HepG2 (cell line): ENCODE measurements around the gene ELMOD3. TPM values are rescaled to one million over a fixed set of nuclear protein-coding genes. Genes with fewer than 3 reads are reported as not detected.
"Not testable (repeated sequence)": the region's sequence is repeated elsewhere in the genome, so short reads cannot be mapped to it uniquely, and the experiment has no call there.

Experiments used
- ATAC-seq: fragments of 200-7000 bp; cut with Tn5 transposase; 3 replicates; pipeline ENCODE4 v1.9.1; 2020; ENCODE audit warnings: mild to moderate bottlenecking, moderate library complexity
- BruUV-seq: library from RNA; stranded (reverse); fragments of 400-500 nt; replicated peaks from 2 replicates; lab custom pipeline; 2021; lab: Mats Ljungman, UMichigan
- CTCF ChIA-PET: fragments of 300-600 bp; formaldehyde crosslinking; extraction: SDS; loops from one replicate; lab custom pipeline; 2021; ENCODE audit warnings: low total read pairs, inconsistent platforms, low intra/inter-chr PET ratio; lab: Yijun Ruan, JAX
- POLR2A ChIA-PET: fragments of 350-600 bp; sonication (Branson Sonifier 250); formaldehyde crosslinking; loops from one replicate; lab custom pipeline; 2020; ENCODE audit warnings: antibody characterized with exemption, inconsistent platforms; lab: Yijun Ruan, JAX
- DNase-seq: peaks from one replicate; pipeline ENCODE4 v3.0.0-alpha.2; 2015; ENCODE audit warnings: low spot score
- FAIRE-seq: peaks from 3 replicates; lab custom pipeline; 2011; peaks lifted over from hg19 to GRCh38; lab: Jason Lieb, UNC
- H2AFZ ChIP-seq: one replicate; pipeline ENCODE4 v1.6.1; 2011; ENCODE audit warnings: low read length, inconsistent platforms
- H3K27ac ChIP-seq: fragments of 300-600 bp; 3 replicates; pipeline ENCODE4 v1.8.0; 2011; ENCODE audit warnings: mixed run types, mild to moderate bottlenecking, mixed read lengths, low read length, inconsistent platforms; ENCODE audit not compliant: insufficient read depth; ENCODE audit errors: extremely low read length
- H3K27me3 ChIP-seq, 2 experiments: fragments of 200-600 bp in 1 of 2; 2 replicates in 1 of 2; 3 replicates in 1 of 2; pipeline versions ENCODE4 v1.6.0 to v1.8.0; 2011; ENCODE audit warnings: low read length in 2 of 2, mild to moderate bottlenecking in 2 of 2, moderate library complexity in 2 of 2, inconsistent platforms in 1 of 2; ENCODE audit not compliant: insufficient read depth in 2 of 2, control insufficient read depth in 1 of 2
- H3K36me3 ChIP-seq, 2 experiments: fragments of 200-600 bp in 1 of 2; replicated peaks in 1 of 2; 2 replicates in 1 of 2; 3 replicates in 1 of 2; pipeline versions ENCODE4 v1.5.1 to v1.8.0; 2011; ENCODE audit warnings: low read length in 2 of 2, inconsistent platforms in 1 of 2; ENCODE audit not compliant: insufficient read depth in 2 of 2, control insufficient read depth in 1 of 2
- H3K4me1 ChIP-seq: 2 replicates; pipeline ENCODE4 v1.5.1; 2012; ENCODE audit warnings: low read length, inconsistent platforms; ENCODE audit not compliant: insufficient read depth
- H3K4me2 ChIP-seq: 2 replicates; pipeline ENCODE4 v1.6.0; 2011; ENCODE audit warnings: low read depth, low read length, inconsistent platforms
- H3K4me3 ChIP-seq, 3 experiments: fragments of 200-600 bp in 1 of 3; sonication (generic), shearing (Covaris generic) in 1 of 3; replicated peaks in 1 of 3; 2 replicates each; pipeline ENCODE4 v1.5.1; 2011 to 2016; ENCODE audit warnings: low read length in 3 of 3, inconsistent platforms in 2 of 3, low read depth in 2 of 3, mild to moderate bottlenecking in 2 of 3, control low read depth in 1 of 3, mixed read lengths in 1 of 3; ENCODE audit not compliant: insufficient read depth in 1 of 3
- H3K79me2 ChIP-seq: one replicate; pipeline ENCODE4 v1.6.1; 2011; ENCODE audit warnings: low read length, inconsistent platforms; ENCODE audit not compliant: insufficient read depth
- H3K9ac ChIP-seq: 2 replicates; pipeline ENCODE4 v1.6.0; 2011; ENCODE audit warnings: mild to moderate bottlenecking, low read depth, low read length, inconsistent platforms; ENCODE audit not compliant: insufficient read depth
- H3K9me3 ChIP-seq: 2 replicates; pipeline ENCODE4 v1.5.1; 2012; ENCODE audit warnings: mild to moderate bottlenecking, low read length
- H4K20me1 ChIP-seq: 2 replicates; pipeline ENCODE4 v1.6.0; 2011; ENCODE audit warnings: inconsistent platforms, mild to moderate bottlenecking, low read length, moderate library complexity; ENCODE audit not compliant: insufficient read depth
- DR1 ChIP-seq: sonication (generic); formaldehyde crosslinking; IDR thresholded peaks from 2 replicates; pipeline ENCODE4 v1.8.0; 2021; ENCODE audit warnings: mild to moderate bottlenecking, missing genetic modification reagents, inconsistent platforms
- HMGA1 ChIP-seq: sonication (generic); formaldehyde crosslinking; conservative IDR thresholded peaks from 2 replicates; pipeline ENCODE4 v1.4.0; 2020; ENCODE audit warnings: missing genetic modification reagents
- KDM5B ChIP-seq: sonication (generic); formaldehyde crosslinking; IDR thresholded peaks from 2 replicates; pipeline ENCODE4 v1.4.0; 2020; ENCODE audit warnings: missing genetic modification reagents, mild to moderate bottlenecking, borderline replicate concordance
- KLF11 ChIP-seq: IDR thresholded peaks from 2 replicates; pipeline ENCODE4 v1.6.1; 2016; ENCODE audit warnings: missing compliant biosample characterization
- NFKBIZ ChIP-seq: IDR thresholded peaks from 2 replicates; pipeline ENCODE4 v1.6.1; 2018; ENCODE audit warnings: missing genetic modification reagents, missing compliant biosample characterization
- RAD21 ChIP-seq: fragments of 450-650 bp; formaldehyde crosslinking; IDR thresholded peaks from 2 replicates; pipeline ENCODE4 v1.5.0; 2020; ENCODE audit warnings: mild to moderate bottlenecking
- RELA ChIP-seq: sonication (generic); formaldehyde crosslinking; IDR thresholded peaks from 2 replicates; pipeline ENCODE4 v1.4.0; 2020; ENCODE audit warnings: missing genetic modification reagents
- SRSF4 ChIP-seq: fragments of 200-400 bp; formaldehyde crosslinking; IDR thresholded peaks from one replicate; pipeline ENCODE4 v1.6.1; 2018; ENCODE audit warnings: mild to moderate bottlenecking, low read depth, low read length, moderate library complexity; ENCODE audit not compliant: poor library complexity, severe bottlenecking
- YY1 ChIP-seq: IDR thresholded peaks from 2 replicates; pipeline ENCODE4 v1.6.1; 2011; ENCODE audit warnings: low read length, low read depth, moderate library complexity, mild to moderate bottlenecking; ENCODE audit not compliant: insufficient read depth, insufficient replicate concordance
- ZNF282 ChIP-seq: fragments of 450-650 bp; IDR thresholded peaks from 2 replicates; pipeline ENCODE4 v1.6.1; 2018; ENCODE audit not compliant: partially characterized antibody
- WGBS: methylation state at CpG from one replicate; pipeline ENCODE4 v1.1.6; 2017; ENCODE audit warnings: low lambda C conversion rate; 5-methylcytosine and 5-hydroxymethylcytosine counted together
- in situ Hi-C: cut with HindIII; loops from 2 replicates; pipeline ENCODE4 v1.10.0; 2017; ENCODE audit warnings: low pct_unique_long_range_greater_than_20kb; ENCODE audit not compliant: extremely low pct_ligation_motif_present
- intact Hi-C: fragments of 100-400 bp; cut with micrococcal nuclease; formaldehyde crosslinking; loops from one replicate; pipeline ENCODE4 v1.10.0; 2022; ENCODE audit not compliant: unreplicated experiment
- polyA plus RNA-seq, 8 experiments: library from polyadenylated mRNA; depleted of rRNA in 3 of 8; stranded (reverse) in 7 of 8; unstranded in 1 of 8; fragments of >200 nt; fragmentation: Illumina TruSeq in 4 of 8; extraction: Trizol in 4 of 8; gene quantifications; 2 replicates each; pipeline versions ENCODE4 v1.2.1 to v1.2.3, GENCODE V29; 2011 to 2016; ENCODE audit warnings: low read depth in 4 of 8, missing spikeins in 1 of 8, mixed read lengths in 1 of 8; ENCODE audit not compliant: insufficient read depth in 1 of 8
- total RNA-seq, 5 experiments: library from RNA; depleted of rRNA; stranded (reverse); fragments of >200 nt; fragmentation: Illumina TruSeq; extraction: Trizol; gene quantifications; 2 replicates each; pipeline ENCODE4 v1.2.3, GENCODE V29; 2016; ENCODE audit warnings: low read depth in 1 of 5

Gene ELMOD3
- total and polyA plus RNA-seq, 2 of the 13 experiments (the other 11 are each of a cell fraction or from before 2014, with no cell fraction given): 13.3 to 19.5 TPM

- H3K4me2 ChIP-seq: no peak overlapping the region
- no peak for TF ChIP-seq YY1
- no peak for TF ChIP-seq DR1 (CRISPR knock-in tag)
- no peak for TF ChIP-seq KLF11 (CRISPR knock-in tag)
- no peak for TF ChIP-seq KDM5B
- TF ChIP-seq RELA (CRISPR knock-in tag): no peak
- intact Hi-C loops (no loop called here), in situ Hi-C loops (no loop called here)
- H3K4me1 ChIP-seq: no peaks in the 10 kb centered on the region
- WGBS: 95% methylated on average over 5 of the region's 5 CpGs
- DNase-seq: no peak
- H3K79me2 ChIP-seq: no peaks in the 10 kb centered on the region
- peaks cover 6% of the 10 kb centered on the region; the same call in 1 of the 2 replicates for H3K9me3 ChIP-seq
- CTCF ChIA-PET: no interaction called here
- FAIRE-seq: no peak
- H3K4me3 ChIP-seq: no peak overlapping the region
- no peak for ATAC-seq
- no peaks in the 10 kb centered on the region for H4K20me1 ChIP-seq
- peaks cover 1 to 4% of the 10 kb centered on the region in 2 experiments; a peak in 3 of 5 replicates for H3K36me3 ChIP-seq
- no peaks in the 10 kb centered on the region for H3K27me3 ChIP-seq
- BruUV-seq: no TSS peak
- H3K27ac ChIP-seq: no peak overlapping the region
- POLR2A ChIA-PET: interaction anchor here (2.2 kb wide), 1 partner anchor 13 kb away, joined by 6 read pairs; no protein-coding TSS in a partner anchor
- H3K9ac ChIP-seq: no peak overlapping the region
- no peak overlapping the region for H2AFZ ChIP-seq
Measured at GRCh38 chr2:85378257-85378656, 23.7 kb downstream of the ELMOD3 start.

- Histone ChIP-seq H3K4me2 (no peak overlapping the region), H3K4me1 (no peaks in the 10 kb centered on the region), H3K79me2 (no peaks in the 10 kb centered on the region), H3K9me3 (peaks cover 6% of the 10 kb centered on the region; the same call in 1 of the 2 replicates), H3K4me3 (no peak overlapping the region), H3K27ac (no peak overlapping the region), H3K27me3 (no peaks in the 10 kb centered on the region), H4K20me1 (no peaks in the 10 kb centered on the region), H3K36me3 (peaks cover 1 to 4% of the 10 kb centered on the region in 2 experiments; a peak in 3 of 5 replicates), H2AFZ (no peak overlapping the region), H3K9ac (no peak overlapping the region)
- ChIA-PET POLR2A (no interaction called here), CTCF (no interaction called here)
- FAIRE-seq (no peak), ATAC-seq (no peak), DNase-seq (no peak)
- intact Hi-C loops: no loop called here
- in situ Hi-C loops: no loop called here
- TF ChIP-seq RAD21 (CRISPR knock-in tag): no peak
- no peak for TF ChIP-seq ZNF282
- no peak for TF ChIP-seq SRSF4
- no peak for TF ChIP-seq HMGA1 (CRISPR knock-in tag)
- TF ChIP-seq NFKBIZ (CRISPR knock-in tag): no peak
- BruUV-seq: no TSS peak
- 81% methylated on average over 1 of the region's 1 CpG for WGBS
Measured at GRCh38 chr2:85380048-85380447, 25.5 kb downstream of the ELMOD3 start.

- H3K9ac ChIP-seq, CTCF ChIA-PET, DNase-seq, ATAC-seq, H3K4me2 ChIP-seq, H3K79me2 ChIP-seq, H3K36me3 ChIP-seq, H3K27ac ChIP-seq, H3K4me3 ChIP-seq, BruUV-seq, H3K4me1 ChIP-seq, in situ Hi-C loops, H2AFZ ChIP-seq, H4K20me1 ChIP-seq, H3K9me3 ChIP-seq, FAIRE-seq, H3K27me3 ChIP-seq, intact Hi-C loops: not testable (repeated sequence)
- POLR2A ChIA-PET: interaction anchor here (1.7 kb wide), 1 partner anchor 157 kb away, joined by 3 read pairs; no protein-coding TSS in a partner anchor
- 94% methylated on average over 5 of the region's 5 CpGs for WGBS
Measured at GRCh38 chr2:85383151-85383550, 28.6 kb downstream of the ELMOD3 start.
